NCI-H345 treated with DMSO at 0.1 percent for 48 hours (cell line): ENCODE results near the gene PRRC2B.
"Not testable (repeated sequence)": the region's sequence is repeated elsewhere in the genome, so short reads cannot be mapped to it uniquely, and the experiment has no call there.

Source experiments
- DNase-seq: peaks from one replicate; lab custom pipeline; 2025; ENCODE audit not compliant: unreplicated experiment; lab: John Stamatoyannopoulos, UW

The PRRC2B gene

DNA sequence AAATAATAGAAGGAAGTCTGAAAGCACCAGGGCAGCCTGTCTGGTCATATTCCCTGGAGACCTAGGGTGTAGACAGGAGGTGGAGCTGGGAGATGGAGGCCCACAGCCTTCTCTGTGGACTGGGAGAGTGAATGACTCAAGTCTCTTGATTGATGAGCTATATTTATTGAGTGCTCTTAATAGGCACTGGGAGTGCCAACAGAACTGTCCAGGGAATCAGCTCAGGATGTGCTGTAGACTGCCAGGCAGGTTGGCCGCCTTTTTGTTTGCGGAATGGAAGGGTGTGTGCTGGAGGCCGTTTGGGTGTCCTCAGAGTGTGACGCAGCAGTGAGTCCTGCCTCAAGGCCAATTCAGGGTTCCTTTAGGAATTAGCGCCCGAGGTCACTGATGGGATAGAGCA lies 75.5 kb downstream of the PRRC2B start:
- DNase-seq: no peak

DNA sequence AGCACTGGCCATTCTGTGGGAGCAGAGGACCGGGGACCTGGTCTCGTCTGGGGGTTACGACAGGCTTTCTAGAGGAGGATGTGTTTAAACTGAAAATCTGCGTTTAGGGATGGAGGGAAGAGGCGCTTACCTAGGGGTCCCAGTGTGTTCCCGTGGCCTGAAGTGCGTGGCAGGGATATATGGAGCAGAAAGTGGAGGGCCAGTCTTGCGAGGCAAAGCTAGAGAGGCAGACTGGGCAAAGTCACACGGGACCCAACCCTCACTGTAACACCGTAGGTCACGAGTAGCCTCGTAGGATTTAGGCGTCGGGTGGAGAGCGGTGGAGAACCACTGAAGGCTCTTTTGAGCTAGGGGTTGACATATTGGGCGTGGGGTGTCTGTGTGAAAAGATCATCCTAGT lies 76.1 kb downstream of the PRRC2B start:
- no peak for DNase-seq

DNA sequence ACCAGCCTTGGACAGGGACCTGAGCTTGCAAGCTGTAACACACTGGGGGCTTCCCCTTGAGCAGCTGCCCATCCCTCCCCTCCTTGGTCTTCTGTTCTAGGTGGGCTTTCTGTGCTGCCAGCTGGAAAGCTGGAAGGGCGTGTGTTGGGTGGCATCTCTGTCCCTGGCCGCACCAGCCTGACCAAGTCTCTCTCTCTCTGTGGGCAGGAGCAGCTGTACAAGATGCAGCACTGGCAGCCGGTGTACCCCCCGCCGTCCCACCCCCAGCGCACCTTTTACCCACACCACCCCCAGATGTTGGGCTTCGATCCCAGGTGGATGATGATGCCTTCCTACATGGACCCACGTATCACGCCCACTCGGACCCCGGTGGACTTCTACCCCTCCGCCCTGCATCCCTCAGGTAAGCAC lies 76.7 kb downstream of the PRRC2B start:
- no peak for DNase-seq

DNA sequence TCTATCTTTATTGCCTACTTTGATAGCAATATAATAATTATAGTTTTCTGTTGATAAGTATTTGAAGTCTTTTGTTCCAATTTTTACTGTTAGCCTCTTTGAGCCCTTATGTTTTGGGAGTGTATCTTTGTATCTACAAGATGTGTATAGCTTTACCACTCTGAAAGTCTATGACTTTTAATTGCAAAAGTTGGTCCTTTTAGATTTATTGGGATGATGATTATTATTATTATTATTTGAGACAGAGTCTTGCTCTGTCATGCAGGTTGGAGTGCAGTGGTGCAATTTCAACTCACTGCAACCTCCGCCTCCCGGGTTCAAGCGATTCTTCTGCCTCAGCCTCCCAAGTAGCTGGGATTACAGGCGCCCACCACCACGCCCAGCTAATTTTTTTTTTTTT lies 78.2 kb downstream of the PRRC2B start:
- not testable (repeated sequence) for DNase-seq

DNA sequence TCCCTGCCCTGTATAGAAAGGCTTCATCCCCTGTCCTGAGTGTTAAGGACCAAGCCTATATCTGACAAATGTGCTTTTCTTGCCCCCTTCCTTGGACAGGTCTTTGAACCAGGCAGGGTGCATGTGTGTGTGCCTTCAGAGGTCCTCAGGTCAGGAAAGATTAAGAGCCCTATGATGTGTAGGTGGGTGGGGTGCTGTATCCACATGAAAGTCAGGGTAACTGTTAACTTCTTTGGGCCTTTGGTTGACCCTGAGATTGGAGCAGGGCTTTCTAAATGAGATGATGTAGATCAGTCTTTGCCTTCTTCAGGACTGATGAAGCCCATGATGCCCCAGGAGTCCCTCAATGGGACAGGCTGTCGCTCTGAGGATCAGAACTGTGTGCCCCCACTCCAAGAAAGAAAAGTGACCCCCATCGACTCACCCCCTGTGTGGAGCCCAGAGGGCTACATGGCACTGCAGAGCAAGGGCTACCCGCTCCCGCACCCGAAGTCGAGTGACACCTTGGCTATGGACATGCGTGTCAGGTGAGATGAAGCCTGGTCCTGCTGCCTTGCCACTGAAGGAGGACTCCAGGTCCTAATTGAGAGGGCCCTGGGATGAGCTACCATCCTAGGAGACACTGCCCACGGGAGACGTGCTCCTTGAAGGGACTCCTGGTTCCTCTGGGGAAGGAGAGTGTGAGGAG lies 79.5 kb downstream of the PRRC2B start:
- no peak for DNase-seq

GRCh38 chr9:131473891-131474290 lies 80.0 kb downstream of the PRRC2B start:
- DNase-seq: no peak

DNA sequence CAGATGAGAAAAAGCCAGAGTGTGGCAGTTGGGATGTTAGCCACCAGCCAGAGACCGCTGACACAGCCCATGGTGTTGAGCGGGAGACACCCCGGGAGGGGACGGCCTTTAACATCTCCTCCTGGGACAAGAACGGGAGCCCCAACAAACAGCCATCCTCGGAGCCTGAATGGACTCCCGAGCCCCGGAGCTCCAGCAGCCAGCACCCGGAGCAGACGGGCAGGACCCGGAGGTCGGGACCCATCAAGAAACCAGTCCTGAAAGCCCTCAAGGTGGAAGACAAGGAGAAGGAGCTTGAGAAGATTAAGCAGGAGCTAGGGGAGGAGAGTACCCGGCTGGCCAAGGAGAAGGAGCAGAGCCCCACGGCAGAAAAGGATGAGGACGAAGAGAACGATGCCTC lies 80.8 kb downstream of the PRRC2B start:
- DNase-seq: no peak

GRCh38 chr9:131475111-131475955 lies 81.4 kb downstream of the PRRC2B start:
- no peak for DNase-seq

GRCh38 chr9:131475956-131476776 lies 82.3 kb downstream of the PRRC2B start:
- no peak for DNase-seq

DNA sequence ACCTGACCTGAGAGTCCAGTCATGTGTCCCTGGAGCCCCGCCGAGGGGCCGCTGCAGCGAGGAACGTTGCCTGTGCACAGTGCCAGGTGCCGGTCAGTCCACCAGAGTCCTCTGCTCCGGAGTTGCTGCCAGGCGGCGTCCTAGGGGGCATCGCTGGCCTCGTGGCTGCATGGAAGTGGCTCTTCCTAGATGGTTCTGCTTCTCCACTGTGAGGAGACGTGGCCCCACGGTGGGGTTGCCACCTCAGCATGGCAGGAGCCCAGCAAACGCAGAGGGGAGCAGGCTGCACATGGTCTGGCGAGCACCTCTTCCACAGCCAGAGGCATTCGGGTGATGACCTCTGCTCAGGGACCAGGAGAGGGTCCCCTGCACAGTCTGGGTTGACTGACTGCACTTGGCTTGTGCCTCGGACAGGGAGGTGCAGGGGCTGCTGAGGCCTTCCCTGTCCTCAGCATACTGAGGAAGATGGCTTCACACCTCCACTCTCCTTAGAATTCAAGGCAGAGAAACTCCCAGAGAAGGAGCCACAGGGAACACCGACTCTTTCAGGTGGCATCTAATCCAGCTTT lies 83.0 kb downstream of the PRRC2B start:
- no peak for DNase-seq

DNA sequence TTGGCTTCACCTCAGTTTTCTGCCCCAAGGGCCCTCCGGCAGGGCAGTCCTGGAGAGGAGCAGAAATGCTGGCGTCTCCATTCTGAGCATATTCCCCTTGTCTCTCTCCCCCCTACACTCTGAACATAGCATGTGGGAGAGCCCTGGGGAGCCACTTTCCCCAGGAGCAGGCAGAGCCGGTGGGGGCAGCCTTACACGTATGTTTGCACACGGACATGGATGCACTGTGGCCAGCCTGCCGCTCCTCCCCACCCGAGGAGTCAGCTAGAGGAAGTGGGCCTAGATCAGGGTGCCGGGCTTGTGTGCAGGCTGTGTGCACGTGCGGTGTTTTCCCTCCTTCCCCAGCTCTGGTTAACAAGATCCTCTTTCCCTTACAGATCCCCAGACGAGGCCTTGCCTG lies 83.5 kb downstream of the PRRC2B start:
- DNase-seq: no peak

DNA sequence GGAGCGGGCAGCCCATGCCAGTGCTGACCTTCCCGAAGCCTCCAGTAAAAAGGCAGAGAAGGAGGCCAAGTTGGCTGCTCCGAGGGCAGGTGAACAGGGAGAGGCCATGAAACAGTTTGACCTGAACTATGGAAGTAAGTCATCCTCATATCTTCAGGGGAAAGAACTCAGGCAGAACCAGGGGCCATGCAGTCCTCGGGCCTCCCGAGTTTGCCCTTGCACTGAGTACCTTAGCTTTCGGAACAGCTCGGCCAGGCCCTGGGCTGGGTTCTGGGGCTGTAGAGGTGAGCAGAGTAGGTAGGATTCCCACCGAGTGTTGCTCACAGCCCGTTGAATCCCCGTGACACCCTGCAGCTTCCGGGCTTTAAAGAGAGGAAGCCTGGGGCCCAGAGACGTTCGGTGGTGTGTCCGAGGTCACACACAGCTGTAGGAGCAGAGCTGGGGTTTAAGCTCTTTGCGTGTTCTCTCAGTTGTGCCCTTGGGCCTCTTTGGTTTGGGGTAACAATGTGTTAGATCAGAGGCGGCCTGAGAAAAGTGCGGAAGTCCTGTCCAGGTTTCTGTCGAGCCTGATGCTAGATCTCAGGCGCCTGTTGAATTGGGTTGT lies 84.0 kb downstream of the PRRC2B start:
- DNase-seq: no peak

DNA sequence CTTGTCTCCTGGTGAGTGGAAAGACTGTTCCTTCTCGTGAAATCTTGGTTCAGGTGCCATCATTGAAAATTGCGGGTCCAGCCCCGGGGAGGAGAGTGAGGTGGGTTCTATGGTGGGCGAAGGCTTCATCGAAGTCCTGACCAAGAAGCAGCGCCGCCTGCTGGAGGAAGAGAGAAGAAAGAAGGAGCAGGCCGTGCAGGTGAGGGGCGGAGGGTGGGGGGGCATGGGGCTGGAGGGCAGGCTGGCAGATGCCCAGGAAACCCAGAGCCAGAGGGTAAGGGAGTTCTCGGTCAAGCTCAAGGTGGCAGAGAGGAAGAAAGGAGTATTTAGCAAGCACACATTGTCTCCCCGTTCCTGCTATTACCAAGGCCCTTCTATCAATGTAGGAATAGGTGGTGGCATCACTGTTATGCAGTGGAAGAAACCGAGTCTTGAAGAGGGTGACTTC lies 84.6 kb downstream of the PRRC2B start:
- DNase-seq: peak; percentile 14

GRCh38 chr9:131478911-131479310 lies 85.0 kb downstream of the PRRC2B start:
- DNase-seq: no peak

DNA sequence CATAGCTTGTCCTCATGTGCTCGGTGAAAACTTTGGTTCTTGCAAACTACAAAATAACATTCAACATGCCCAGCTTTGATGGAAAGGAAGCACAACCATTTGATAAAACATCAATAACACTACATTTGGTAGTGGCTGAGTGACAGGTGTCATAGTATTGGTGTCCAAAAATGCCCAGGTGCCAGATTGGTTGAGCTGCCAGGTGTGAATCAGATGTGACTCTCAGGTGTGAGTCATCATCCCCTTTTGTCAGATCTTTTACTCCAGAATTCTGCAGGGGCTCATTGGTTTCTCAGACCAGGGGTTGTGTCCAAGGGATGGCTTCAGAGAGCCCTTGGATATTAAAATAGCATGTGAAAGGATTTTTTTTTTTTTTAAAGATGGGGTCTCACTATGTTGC lies 86.4 kb downstream of the PRRC2B start:
- no peak for DNase-seq

DNA sequence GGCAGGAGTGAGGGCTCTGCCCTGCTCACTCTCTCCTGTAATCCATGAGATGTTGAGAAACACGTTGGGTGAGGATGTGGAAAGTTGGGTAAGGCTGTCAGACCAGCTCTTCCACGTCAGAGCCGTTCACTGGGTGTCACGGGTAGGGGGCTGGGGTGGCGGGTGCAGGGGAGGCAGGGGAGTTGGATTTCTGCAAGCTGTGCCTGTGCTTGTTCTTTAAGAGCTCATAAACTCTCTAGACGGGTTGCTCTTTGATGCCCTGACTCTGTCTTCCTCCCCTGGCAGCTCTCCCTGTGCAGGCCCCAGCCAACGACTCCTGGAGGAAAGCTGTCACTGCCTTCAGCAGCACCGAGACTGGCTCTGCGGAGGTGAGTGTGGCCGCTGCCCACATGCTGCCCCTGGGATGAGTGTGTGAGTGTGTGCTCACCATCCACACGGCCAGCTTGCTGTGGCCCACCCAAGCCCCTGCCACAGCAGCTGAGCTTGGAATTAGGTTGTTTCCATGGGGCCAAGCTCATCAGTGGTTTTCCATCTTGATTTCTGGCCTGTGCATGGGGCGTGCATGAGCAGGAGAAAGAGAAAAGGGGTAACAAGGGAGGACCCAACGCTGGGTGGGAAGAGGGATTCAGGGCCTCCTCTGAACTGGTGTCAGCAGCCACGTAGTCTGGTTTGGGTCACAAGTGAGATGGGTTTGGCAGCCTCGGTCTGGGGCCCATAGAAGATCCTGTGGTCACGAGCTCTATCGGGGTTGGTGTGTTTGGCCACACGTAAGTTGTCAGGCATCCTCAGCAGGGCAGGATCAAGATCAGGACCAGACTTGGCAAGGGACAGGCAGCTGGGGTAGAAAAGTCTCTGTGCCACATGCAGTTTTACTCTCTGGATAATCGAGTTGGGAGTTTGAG lies 87.8 kb downstream of the PRRC2B start:
- no peak for DNase-seq

GRCh38 chr9:131482343-131483006 lies 88.6 kb downstream of the PRRC2B start:
- DNase-seq: no peak

GRCh38 chr9:131483319-131484050 lies 89.6 kb downstream of the PRRC2B start:
- no peak for DNase-seq

DNA sequence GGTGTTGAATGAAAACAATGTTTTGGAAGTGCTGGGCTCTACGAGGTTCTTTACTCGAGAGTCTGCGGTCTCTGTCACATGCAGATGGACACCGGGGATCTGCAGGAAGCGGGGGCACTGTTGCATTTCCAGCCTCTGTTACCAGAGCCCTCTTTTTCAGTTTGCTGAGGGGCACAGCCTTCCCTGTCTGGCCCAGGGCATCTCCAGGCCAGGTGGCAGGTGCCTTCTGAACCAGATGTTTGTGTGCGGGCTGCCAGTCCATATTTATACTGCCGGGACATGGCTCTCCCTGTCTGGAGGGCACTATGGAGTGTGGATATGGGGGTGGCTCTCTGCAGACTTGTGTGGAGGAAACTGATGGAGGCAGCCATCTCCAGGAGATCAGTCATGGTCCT lies 90.2 kb downstream of the PRRC2B start:
- DNase-seq: no peak
